IMR-90 (cell line): ENCODE data around the gene PTPN23. TPM values are rescaled to one million over a fixed set of nuclear protein-coding genes. Genes with fewer than 3 reads are reported as not detected.

Source experiments
- ATAC-seq: fragments of 200-7000 bp; cut with Tn5 transposase; 2 replicates; pipeline ENCODE4 v1.9.1; 2020; ENCODE audit warnings: low read depth, mild to moderate bottlenecking, moderate library complexity
- BruUV-seq: library from RNA; stranded (reverse); fragments of 400-500 nt; replicated peaks from 2 replicates; lab custom pipeline; 2021; lab: Mats Ljungman, UMichigan
- CTCF ChIA-PET: fragments of 300-600 bp; formaldehyde crosslinking; extraction: SDS; loops from one replicate; lab custom pipeline; 2021; ENCODE audit warnings: antibody characterized with exemption; lab: Yijun Ruan, JAX
- POLR2A ChIA-PET: fragments of 300-600 bp; sonication (Branson Sonifier 250); formaldehyde crosslinking; loops from one replicate; lab custom pipeline; 2022; ENCODE audit warnings: antibody characterized with exemption; ENCODE audit not compliant: unreplicated experiment; lab: Charles Lee
- DNase-seq: peaks from one replicate; pipeline ENCODE4 v3.0.0; 2013
- H2AFZ ChIP-seq: replicated peaks from 2 replicates; pipeline ENCODE3; 2013; ENCODE audit warnings: low read length, mild to moderate bottlenecking; ENCODE audit not compliant: poor library complexity
- H2AK5ac ChIP-seq: 2 replicates; pipeline ENCODE4 v1.6.1; 2013; ENCODE audit warnings: low read depth, low read length, inconsistent platforms
- H2AK9ac ChIP-seq: replicated peaks from 2 replicates; pipeline ENCODE3; 2013; ENCODE audit warnings: mild to moderate bottlenecking, low read depth, low read length, moderate library complexity; ENCODE audit not compliant: poor library complexity
- H2BK120ac ChIP-seq: 2 replicates; pipeline ENCODE4 v1.6.1; 2013; ENCODE audit warnings: low read depth, low read length, inconsistent platforms
- H2BK15ac ChIP-seq: 3 replicates; pipeline ENCODE4 v1.6.1; 2013; ENCODE audit warnings: low read depth, low read length, inconsistent platforms
- H2BK20ac ChIP-seq: 2 replicates; pipeline ENCODE4 v1.6.1; 2013; ENCODE audit warnings: low read depth, mild to moderate bottlenecking, inconsistent platforms, low read length, moderate library complexity
- H2BK5ac ChIP-seq: 2 replicates; pipeline ENCODE4 v1.6.1; 2013; ENCODE audit warnings: mild to moderate bottlenecking, low read depth, low read length, inconsistent platforms; ENCODE audit not compliant: poor library complexity, severe bottlenecking
- H3K14ac ChIP-seq: replicated peaks from 2 replicates; pipeline ENCODE4 v1.6.1; 2013; ENCODE audit warnings: low read depth, low read length, inconsistent platforms
- H3K18ac ChIP-seq: 2 replicates; pipeline ENCODE4 v1.6.1; 2013; ENCODE audit warnings: low read depth, low read length, control low read depth
- H3K23ac ChIP-seq: 2 replicates; pipeline ENCODE4 v1.6.1; 2013; ENCODE audit warnings: low read depth, low read length, inconsistent platforms
- H3K27ac ChIP-seq: 2 replicates; pipeline ENCODE4 v1.5.1; 2013; ENCODE audit warnings: mild to moderate bottlenecking, control low read depth, low read length; ENCODE audit not compliant: insufficient read depth
- H3K27me3 ChIP-seq: 2 replicates; pipeline ENCODE4 v1.6.1; 2013; ENCODE audit warnings: low read length; ENCODE audit not compliant: control insufficient read depth, insufficient read depth
- H3K36me3 ChIP-seq: 2 replicates; pipeline ENCODE4 v1.6.1; 2013; ENCODE audit warnings: low read length, mixed read lengths; ENCODE audit not compliant: control insufficient read depth, insufficient read depth
- H3K4ac ChIP-seq: 2 replicates; pipeline ENCODE4 v1.6.1; 2013; ENCODE audit warnings: low read depth, low read length, inconsistent platforms
- H3K4me1 ChIP-seq: 2 replicates; pipeline ENCODE4 v1.6.1; 2013; ENCODE audit warnings: low read length, mixed read lengths; ENCODE audit not compliant: control insufficient read depth, insufficient read depth
- H3K4me2 ChIP-seq: 2 replicates; pipeline ENCODE4 v1.6.1; 2013; ENCODE audit warnings: low read depth, mild to moderate bottlenecking, control low read depth, low read length, moderate library complexity
- H3K4me3 ChIP-seq: 2 replicates; pipeline ENCODE4 v1.5.1; 2013; ENCODE audit warnings: low read depth, mild to moderate bottlenecking, control low read depth, low read length, moderate library complexity; ENCODE audit not compliant: insufficient read depth
- H3K56ac ChIP-seq: 2 replicates; pipeline ENCODE4 v1.6.1; 2013; ENCODE audit warnings: low read length, inconsistent platforms; ENCODE audit not compliant: insufficient read depth; ENCODE audit errors: extremely low read depth
- H3K79me1 ChIP-seq, 2 experiments: 2 replicates each; pipeline ENCODE4 v1.6.1; 2013; ENCODE audit warnings: low read length in 2 of 2, inconsistent platforms in 1 of 2, low read depth in 1 of 2
- H3K9ac ChIP-seq: 2 replicates; pipeline ENCODE4 v1.6.1; 2013; ENCODE audit warnings: low read depth, low read length, control low read depth
- H3K9me1 ChIP-seq: 2 replicates; pipeline ENCODE4 v1.6.1; 2013; ENCODE audit warnings: low read length, inconsistent platforms; ENCODE audit not compliant: insufficient read depth
- H3K9me3 ChIP-seq: 2 replicates; pipeline ENCODE4 v1.6.1; 2013; ENCODE audit warnings: low read length; ENCODE audit not compliant: control insufficient read depth, insufficient read depth
- H4K20me1 ChIP-seq: 2 replicates; pipeline ENCODE4 v1.6.1; 2013; ENCODE audit warnings: low read length, inconsistent platforms; ENCODE audit not compliant: insufficient read depth
- H4K5ac ChIP-seq: 2 replicates; pipeline ENCODE4 v1.6.1; 2013; ENCODE audit warnings: mild to moderate bottlenecking, low read depth, low read length, control low read depth
- H4K8ac ChIP-seq, 2 experiments: 2 replicates each; pipeline ENCODE4 v1.6.1; 2013; ENCODE audit warnings: low read depth in 2 of 2, low read length in 2 of 2, control low read depth in 1 of 2, inconsistent platforms in 1 of 2
- H4K91ac ChIP-seq: 2 replicates; pipeline ENCODE4 v1.6.1; 2013; ENCODE audit warnings: low read depth, low read length, inconsistent platforms; ENCODE audit not compliant: insufficient read depth
- BHLHE40 ChIP-seq: fragments of 150-350 bp; IDR thresholded peaks from 2 replicates; pipeline ENCODE4 v1.6.1; 2016; ENCODE audit warnings: mild to moderate bottlenecking, low read depth, low read length
- CEBPB ChIP-seq: IDR thresholded peaks from 2 replicates; pipeline ENCODE4 v1.6.1; 2012; ENCODE audit warnings: low read depth, low read length, improper control_type of control experiment
- CHD1 ChIP-seq: IDR thresholded peaks from 2 replicates; pipeline ENCODE4 v1.6.1; 2012; ENCODE audit warnings: low read depth, low read length, improper control_type of control experiment
- ELK1 ChIP-seq: fragments of 150-350 bp; IDR thresholded peaks from 2 replicates; pipeline ENCODE4 v1.6.1; 2016; ENCODE audit warnings: low read depth, mild to moderate bottlenecking, low read length, moderate library complexity, borderline replicate concordance
- FOS ChIP-seq: fragments of 150-350 bp; IDR thresholded peaks from 2 replicates; pipeline ENCODE4 v1.6.1; 2016; ENCODE audit warnings: low read depth, low read length
- MAFK ChIP-seq: IDR thresholded peaks from 2 replicates; pipeline ENCODE4 v1.6.1; 2012; ENCODE audit warnings: low read depth, low read length, improper control_type of control experiment
- MAZ ChIP-seq: IDR thresholded peaks from 2 replicates; pipeline ENCODE4 v1.6.1; 2012; ENCODE audit warnings: low read depth, mild to moderate bottlenecking, low read length, improper control_type of control experiment, moderate library complexity, borderline replicate concordance
- MXI1 ChIP-seq: IDR thresholded peaks from 2 replicates; pipeline ENCODE4 v1.6.1; 2012; ENCODE audit warnings: low read depth, mild to moderate bottlenecking, low read length, moderate library complexity, borderline replicate concordance
- NFE2L2 ChIP-seq: fragments of 150-350 bp; IDR thresholded peaks from 2 replicates; pipeline ENCODE4 v1.6.1; 2016; ENCODE audit warnings: low read depth, mild to moderate bottlenecking, low read length
- POLR2A ChIP-seq: IDR thresholded peaks from 2 replicates; pipeline ENCODE4 v1.6.1; 2012; ENCODE audit warnings: mild to moderate bottlenecking, low read depth, low read length
- RAD21 ChIP-seq: IDR thresholded peaks from 2 replicates; pipeline ENCODE4 v1.6.1; 2012; ENCODE audit warnings: low read length, improper control_type of control experiment
- RCOR1 ChIP-seq: IDR thresholded peaks from 2 replicates; pipeline ENCODE4 v1.6.1; 2012; ENCODE audit warnings: mild to moderate bottlenecking, low read length, improper control_type of control experiment; ENCODE audit not compliant: insufficient replicate concordance
- RFX5 ChIP-seq: IDR thresholded peaks from 2 replicates; pipeline ENCODE4 v1.8.0; 2012; ENCODE audit warnings: low read depth, mild to moderate bottlenecking, low read length, moderate library complexity
- SMC3 ChIP-seq: fragments of 150-350 bp; IDR thresholded peaks from 2 replicates; pipeline ENCODE4 v1.6.1; 2016; ENCODE audit warnings: low read depth, mild to moderate bottlenecking, antibody characterized with exemption, low read length, moderate library complexity
- WGBS, 2 experiments: methylation state at CpG; one replicate each; pipeline versions ENCODE4 v1.1.5 to v1.1.7; 2013; ENCODE audit warnings: missing lambda C conversion rate in 2 of 2; ENCODE audit not compliant: insufficient read length in 1 of 2; ENCODE audit errors: extremely low coverage in 2 of 2; 5-methylcytosine and 5-hydroxymethylcytosine counted together
- dilution Hi-C: fragments of 300-500 bp; cut with HindIII; formaldehyde crosslinking; loops from one replicate; pipeline ENCODE4 v1.14.3; 2018; ENCODE audit warnings: low sequenced_read_pairs; ENCODE audit not compliant: unreplicated experiment
- in situ Hi-C: fragments of 300-500 bp; cut with MboI; formaldehyde crosslinking; loops from 3 replicates; pipeline ENCODE4 v1.14.3; 2019; ENCODE audit warnings: low sequenced_read_pairs, inconsistent platforms, mixed read lengths
- intact Hi-C: fragments of 100-400 bp; cut with micrococcal nuclease; formaldehyde crosslinking; loops from 2 replicates; pipeline ENCODE4 v1.10.0; 2022
- polyA plus RNA-seq, 3 experiments: library from polyadenylated mRNA; depleted of rRNA; stranded (reverse); fragments of >200 nt; gene quantifications; 2 replicates each; pipeline ENCODE4 v1.2.3, GENCODE V29; 2012; ENCODE audit warnings: low replicate concordance in 1 of 3
- total RNA-seq: library from RNA; depleted of rRNA; stranded (reverse); fragments of >200 nt; gene quantifications from 2 replicates; pipeline ENCODE4 v1.2.3, GENCODE V29; 2012
- TF ChIP-seq, protein P1 (sequence below): conservative IDR thresholded peaks from 2 replicates; pipeline ENCODE4 v1.5.1; 2012; ENCODE audit warnings: mild to moderate bottlenecking, low read depth, low read length, improper control_type of control experiment
- TF ChIP-seq, protein P2 (sequence below): fragments of 150-350 bp; IDR thresholded peaks from 2 replicates; pipeline ENCODE4 v1.6.1; 2017; ENCODE audit warnings: mild to moderate bottlenecking, antibody characterized with exemption, low read length, low read depth

The PTPN23 gene
- total and polyA plus RNA-seq, 2 of the 4 experiments (the other 2 are of a cell fraction), result 4.5 to 15.1 TPM

DNA sequence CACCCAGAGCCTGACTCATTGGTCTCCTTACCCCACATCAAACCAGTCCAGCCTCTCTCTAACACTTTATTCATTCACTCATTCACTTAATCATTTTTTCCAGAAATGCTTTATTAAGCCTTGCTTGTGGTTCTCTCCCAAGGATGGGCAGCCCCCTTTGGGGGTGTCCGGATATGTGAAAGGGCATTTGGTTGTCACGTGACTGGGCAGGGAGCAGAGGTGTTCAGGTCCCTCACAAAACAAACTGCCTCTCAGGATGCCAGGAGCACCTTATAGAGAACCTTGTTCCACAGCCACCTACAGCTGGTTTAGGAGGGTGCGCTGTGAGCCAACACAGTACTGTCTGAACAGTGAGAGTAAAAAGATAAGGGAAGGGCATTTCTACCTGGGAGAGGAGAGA is 25.8 kb upstream of the PTPN23 start:
- no peak overlapping the region for H4K8ac ChIP-seq
- H2BK120ac ChIP-seq, result no peak overlapping the region
- intact Hi-C loops (no loop called here), dilution Hi-C loops (no loop called here), in situ Hi-C loops (loop anchor here (25.0 kb wide), 1 partner anchor 643 kb away; the partner anchor contains the start of genes PRSS50 and TMIE)
- WGBS, 2 experiments, result 100% methylated on average over 1 of the region's 3 CpGs; no CpG with 5 or more reads in 1 of the 2 experiments
- H4K5ac ChIP-seq, result no peak overlapping the region
- no peak overlapping the region for H4K91ac ChIP-seq
- no peak overlapping the region for H3K56ac ChIP-seq
- H2BK20ac ChIP-seq, result no peak overlapping the region
- H2AK9ac ChIP-seq, result no peak overlapping the region
- H3K14ac ChIP-seq, result no peak overlapping the region
- H3K4ac ChIP-seq, result no peak overlapping the region
- H3K36me3 ChIP-seq, result no peaks in the 10 kb centered on the region
- H3K9me3 ChIP-seq, result peaks cover 17% of the 10 kb centered on the region
- H3K9ac ChIP-seq, result no peak overlapping the region
- ChIA-PET POLR2A (no interaction called here), CTCF (interaction anchor here (0.6 kb wide), 1 partner anchor 246 kb away, joined by 3 read pairs; no protein-coding TSS in a partner anchor)
- H2BK15ac ChIP-seq, result no peak overlapping the region
- no peaks in the 10 kb centered on the region for H3K79me1 ChIP-seq
- H3K4me2 ChIP-seq, result no peak overlapping the region
- no peaks in the 10 kb centered on the region for H3K9me1 ChIP-seq
- no TSS peak for BruUV-seq
- H2AK5ac ChIP-seq, result no peak overlapping the region
- no peak overlapping the region for H3K27ac ChIP-seq
- no peak overlapping the region for H3K23ac ChIP-seq
- H2BK5ac ChIP-seq, result no peak overlapping the region
- H3K18ac ChIP-seq, result no peak overlapping the region
- ATAC-seq, result no peak
- H2AFZ ChIP-seq, result no peak overlapping the region
- H3K4me3 ChIP-seq, result no peak overlapping the region
- H3K4me1 ChIP-seq, result no peaks in the 10 kb centered on the region
- no peak for DNase-seq
- H4K20me1 ChIP-seq, result no peaks in the 10 kb centered on the region
- TF ChIP-seq SMC3, result no peak
- no peak for TF ChIP-seq BHLHE40
- no peak for TF ChIP-seq POLR2A
- no peak for TF ChIP-seq CEBPB
- TF ChIP-seq CHD1, result no peak
- no peak for TF ChIP-seq FOS
- TF ChIP-seq MAFK, result no peak
- TF ChIP-seq NFE2L2, result no peak
- TF ChIP-seq RAD21, result no peak
- no peak for TF ChIP-seq MAZ
- no peak for TF ChIP-seq RFX5
- no peak for TF ChIP-seq RCOR1
- TF ChIP-seq, protein P1, sequence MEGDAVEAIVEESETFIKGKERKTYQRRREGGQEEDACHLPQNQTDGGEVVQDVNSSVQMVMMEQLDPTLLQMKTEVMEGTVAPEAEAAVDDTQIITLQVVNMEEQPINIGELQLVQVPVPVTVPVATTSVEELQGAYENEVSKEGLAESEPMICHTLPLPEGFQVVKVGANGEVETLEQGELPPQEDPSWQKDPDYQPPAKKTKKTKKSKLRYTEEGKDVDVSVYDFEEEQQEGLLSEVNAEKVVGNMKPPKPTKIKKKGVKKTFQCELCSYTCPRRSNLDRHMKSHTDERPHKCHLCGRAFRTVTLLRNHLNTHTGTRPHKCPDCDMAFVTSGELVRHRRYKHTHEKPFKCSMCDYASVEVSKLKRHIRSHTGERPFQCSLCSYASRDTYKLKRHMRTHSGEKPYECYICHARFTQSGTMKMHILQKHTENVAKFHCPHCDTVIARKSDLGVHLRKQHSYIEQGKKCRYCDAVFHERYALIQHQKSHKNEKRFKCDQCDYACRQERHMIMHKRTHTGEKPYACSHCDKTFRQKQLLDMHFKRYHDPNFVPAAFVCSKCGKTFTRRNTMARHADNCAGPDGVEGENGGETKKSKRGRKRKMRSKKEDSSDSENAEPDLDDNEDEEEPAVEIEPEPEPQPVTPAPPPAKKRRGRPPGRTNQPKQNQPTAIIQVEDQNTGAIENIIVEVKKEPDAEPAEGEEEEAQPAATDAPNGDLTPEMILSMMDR, result no peak
- TF ChIP-seq MXI1, result no peak
- no peak for TF ChIP-seq ELK1
- TF ChIP-seq, protein P2, sequence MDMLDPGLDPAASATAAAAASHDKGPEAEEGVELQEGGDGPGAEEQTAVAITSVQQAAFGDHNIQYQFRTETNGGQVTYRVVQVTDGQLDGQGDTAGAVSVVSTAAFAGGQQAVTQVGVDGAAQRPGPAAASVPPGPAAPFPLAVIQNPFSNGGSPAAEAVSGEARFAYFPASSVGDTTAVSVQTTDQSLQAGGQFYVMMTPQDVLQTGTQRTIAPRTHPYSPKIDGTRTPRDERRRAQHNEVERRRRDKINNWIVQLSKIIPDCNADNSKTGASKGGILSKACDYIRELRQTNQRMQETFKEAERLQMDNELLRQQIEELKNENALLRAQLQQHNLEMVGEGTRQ, result no peak
- no peaks in the 10 kb centered on the region for H3K27me3 ChIP-seq
